GM18519 (cell line): ENCODE data around the gene DPY30.
"Not testable (repeated sequence)": the region's sequence is repeated elsewhere in the genome, so short reads cannot be mapped to it uniquely, and the experiment has no call there.

Source experiments
- ATAC-seq: cut with Tn5 transposase; IDR thresholded peaks from one replicate; pipeline ENCODE4 v1.9.1; 2021; ENCODE audit warnings: mild to moderate bottlenecking, moderate library complexity; ENCODE audit not compliant: unreplicated experiment, low FRiP score

The DPY30 gene

DNA sequence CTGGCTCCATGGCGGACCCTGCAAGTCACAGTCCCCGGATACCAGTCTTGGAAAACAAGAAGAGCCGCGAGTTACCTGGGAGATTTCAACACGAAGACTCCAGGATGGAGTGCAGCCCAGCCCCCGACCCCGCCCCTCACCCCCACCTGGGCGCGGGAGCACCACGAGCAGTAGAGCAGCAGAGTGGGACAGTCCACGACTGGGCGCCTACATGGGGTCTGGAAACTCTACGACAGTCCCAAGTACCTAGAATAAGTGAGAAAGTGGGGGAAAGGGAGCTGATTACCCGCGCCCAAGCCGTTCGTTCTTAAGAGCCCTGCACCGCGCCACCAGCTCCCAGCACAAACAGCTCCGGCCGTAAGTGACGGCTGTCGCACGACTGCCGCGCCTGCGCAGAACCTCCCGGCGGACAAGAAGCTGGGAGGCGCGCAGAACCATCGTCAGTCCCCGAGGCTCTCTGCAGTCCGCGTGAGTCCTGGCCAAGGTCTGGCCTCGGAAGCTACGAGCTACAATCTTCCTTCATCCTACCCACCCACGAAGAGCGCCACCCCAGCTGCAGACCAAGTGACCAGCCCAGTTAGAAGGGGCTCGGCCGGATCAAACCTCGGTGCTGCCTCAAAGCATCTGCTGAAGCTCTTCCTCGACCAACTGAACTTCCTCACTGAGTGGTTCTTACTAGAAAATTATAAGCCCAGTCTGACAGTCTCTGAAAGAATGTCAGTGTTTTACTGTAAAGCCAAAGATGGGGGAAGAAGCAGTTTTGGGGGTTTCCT lies at the start of gene DPY30:
TSS of gene DPY30 (minus strand) at position 359 of the 773 bp plus-strand sequence. CDS start at position 10, 349 bp downstream.
- ATAC-seq = peak; percentile 61

DNA sequence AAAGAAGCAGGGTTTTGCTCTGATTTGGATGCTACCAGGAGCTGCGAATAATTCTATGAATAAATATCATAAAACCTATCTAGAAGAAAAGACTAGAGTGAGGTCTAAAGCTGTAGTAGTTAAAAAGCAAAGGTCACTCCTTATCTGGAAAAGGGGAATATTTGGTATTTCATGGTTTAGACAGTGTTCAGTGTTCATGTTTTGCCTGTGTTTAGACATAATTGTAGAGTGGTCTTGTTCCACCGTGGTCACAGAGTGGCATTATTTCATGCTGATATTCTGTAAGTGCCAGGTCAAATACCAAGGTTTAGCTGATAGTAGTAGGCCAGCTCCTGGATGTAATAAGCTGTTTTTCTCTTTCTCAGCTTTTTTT lies 34.5 kb upstream of the DPY30 start:
- ATAC-seq = no peak

DNA sequence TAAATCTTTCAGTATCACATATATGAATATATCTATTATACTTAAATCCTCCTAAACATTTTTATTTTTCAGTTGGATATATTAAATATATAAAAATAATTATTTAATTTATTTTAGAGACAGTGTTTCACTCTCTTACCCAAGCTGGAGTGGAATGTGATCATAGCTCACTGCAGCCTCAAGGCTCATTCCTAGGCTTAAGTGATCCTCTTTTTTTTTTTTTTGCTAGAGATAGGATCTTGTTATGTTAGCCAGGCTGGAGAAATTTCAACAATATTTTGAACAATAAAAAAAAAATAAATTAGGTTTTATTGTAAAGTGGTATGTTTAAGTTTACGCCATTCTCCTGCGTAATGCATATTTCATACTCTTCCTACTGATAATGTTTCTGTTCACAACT lies 27.9 kb upstream of the DPY30 start:
- no peak for ATAC-seq

DNA sequence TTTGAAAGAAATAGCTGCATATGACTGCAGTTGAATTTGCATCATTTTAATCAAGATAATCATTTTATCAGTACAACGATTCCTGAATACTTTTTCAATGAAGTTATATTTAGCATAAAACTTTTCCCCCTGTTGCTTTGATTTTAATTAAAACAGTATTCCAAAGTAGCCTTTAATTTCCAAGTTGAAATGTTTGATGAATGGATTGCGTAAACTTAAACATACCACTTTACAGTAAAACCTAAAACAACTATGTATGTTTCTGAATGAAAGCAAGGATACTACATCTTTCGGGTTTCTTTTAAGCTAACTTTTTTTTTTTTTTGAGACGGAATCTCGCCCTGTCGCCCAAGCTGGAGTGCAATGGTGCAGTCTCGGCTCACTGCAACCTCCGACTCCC lies 25.1 kb upstream of the DPY30 start:
- ATAC-seq = no peak

DNA sequence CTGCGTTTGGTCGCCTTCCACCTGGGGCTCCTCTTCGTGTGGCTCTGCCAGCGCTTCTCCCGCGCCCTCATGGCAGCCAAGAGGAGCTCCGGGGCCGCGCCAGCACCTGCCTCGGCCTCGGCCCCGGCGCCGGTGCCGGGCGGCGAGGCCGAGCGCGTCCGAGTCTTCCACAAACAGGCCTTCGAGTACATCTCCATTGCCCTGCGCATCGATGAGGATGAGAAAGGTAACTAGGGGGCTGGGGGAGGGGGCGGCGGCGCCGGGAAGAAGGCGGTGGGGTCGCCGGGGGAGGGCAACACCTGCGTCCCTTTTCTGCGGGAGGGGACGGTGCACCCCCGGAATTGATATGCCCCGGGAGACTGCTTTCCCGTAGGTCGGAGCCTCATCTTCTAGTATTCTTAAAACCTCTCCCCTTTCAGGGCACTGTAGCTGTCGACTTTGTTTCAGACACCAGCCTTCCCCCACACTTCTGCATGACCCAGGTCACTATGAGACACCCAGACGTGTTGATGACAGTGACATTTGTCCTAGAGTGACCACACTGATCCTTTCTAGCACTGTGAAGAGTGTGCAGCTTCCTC lies 24.5 kb upstream of the DPY30 start:
- peak; percentile 12 for ATAC-seq

DNA sequence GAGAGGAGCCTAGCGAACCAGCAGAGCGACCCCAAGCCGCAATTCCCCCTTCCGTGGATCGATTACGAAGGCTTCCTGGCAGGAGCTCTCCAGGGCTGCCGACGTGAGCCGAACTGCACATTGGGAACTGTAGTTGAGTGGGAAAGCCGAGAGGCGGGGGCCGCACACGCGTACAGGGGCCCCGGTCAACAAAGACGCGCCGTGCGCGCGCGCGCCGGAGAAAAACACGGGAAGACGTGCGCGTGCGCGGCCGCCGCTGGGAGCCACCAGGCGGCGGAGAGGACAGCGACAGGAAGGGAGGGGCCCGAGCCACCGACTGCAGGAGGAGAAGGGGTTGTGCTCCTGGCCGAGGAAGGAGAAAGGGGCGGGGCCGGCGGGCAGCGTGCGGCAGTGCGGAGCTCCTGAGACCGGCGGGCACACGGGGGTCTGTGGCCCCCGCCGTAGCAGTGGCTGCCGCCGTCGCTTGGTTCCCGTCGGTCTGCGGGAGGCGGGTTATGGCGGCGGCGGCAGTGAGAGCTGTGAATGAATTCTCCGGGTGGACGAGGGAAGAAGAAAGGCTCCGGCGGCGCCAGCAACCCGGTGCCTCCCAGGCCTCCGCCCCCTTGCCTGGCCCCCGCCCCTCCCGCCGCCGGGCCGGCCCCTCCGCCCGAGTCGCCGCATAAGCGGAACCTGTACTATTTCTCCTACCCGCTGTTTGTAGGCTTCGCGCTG lies 23.9 kb upstream of the DPY30 start, which contains the start of gene SPAST:
TSS of gene SPAST (plus strand) at position 247 of the 711 bp plus-strand sequence. CDS start at position 523, 276 bp downstream.
- ATAC-seq = peak; percentile 91

DNA sequence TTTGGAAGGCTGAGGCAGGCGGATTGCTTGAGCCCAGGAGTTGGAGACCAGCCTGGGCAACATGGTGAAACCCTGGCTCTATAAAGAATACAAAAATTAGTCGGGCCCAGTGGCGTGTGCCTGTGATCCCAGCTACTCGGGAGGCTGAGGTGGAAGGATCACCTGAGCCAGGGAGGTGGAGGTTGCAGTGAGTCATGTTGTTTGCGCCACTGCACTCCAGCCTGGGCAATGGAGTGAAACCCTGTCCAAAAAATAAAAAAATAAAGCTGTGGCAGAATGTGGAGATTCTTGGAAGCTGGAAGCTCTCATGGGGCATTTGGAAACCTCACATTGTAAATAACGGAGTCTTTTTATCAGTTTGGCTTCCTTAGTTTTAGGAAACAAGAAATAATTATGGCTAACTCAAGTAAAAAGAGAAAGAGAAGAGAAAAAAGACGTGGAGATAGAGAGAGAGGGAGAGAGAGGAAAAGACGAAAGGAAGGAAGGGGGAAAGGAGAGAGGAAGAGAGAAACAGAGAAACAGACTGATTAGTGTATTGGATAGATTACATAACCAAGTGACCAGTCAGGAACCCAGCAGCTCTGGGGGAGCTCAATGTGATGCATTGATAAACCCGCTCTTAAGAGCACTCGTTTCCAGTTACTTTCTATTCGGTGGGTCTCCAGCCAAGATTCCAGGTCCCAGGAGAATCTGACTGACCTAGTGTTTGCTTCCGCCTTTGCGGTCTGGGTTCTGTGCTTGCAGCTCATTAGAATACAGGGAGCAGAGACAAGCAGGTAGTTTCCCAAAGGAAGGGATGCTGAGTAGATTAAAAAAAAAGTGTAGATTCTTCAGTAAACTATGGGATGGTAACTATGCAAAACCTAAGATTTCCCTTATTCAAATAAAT lies 22.6 kb upstream of the DPY30 start:
- ATAC-seq = no peak

DNA sequence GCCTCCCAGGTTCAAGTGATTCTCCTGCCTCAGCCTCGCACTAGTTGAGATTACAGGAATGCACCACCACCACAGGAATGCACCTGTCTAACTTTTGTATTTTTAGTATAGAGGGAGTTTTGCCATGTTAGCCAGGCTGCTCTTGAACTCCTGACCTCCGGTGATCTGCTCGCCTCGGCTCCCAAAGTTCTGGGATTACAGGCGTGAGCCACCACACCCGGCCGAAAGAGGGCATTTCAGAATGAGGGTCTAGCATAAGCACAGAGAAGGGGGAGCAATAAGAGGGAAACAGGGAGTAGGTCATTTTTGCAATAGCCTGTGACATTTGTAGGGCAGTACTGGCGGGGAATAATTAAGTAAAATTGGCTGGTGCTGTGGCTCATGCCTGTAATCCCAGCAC lies 21.8 kb upstream of the DPY30 start:
- ATAC-seq = no peak

DNA sequence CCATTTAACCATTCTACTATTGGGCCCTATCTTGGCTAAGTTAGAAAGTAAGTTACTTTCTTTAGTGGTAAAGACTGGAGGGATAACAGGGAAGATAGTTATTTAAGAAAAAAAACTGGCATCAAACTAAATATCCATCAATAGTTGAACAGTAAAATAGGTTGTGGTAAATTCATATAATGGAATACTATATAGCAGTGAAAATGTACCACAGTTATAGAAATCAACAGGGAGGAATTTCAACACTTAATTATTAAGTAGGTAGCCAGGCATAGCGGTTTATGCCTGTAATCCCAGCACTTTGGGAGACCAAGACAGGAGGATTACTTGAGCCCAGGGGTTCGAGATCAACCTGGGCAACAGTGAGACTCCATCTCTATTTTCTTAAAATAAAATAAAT lies 20.7 kb upstream of the DPY30 start:
- no peak for ATAC-seq

DNA sequence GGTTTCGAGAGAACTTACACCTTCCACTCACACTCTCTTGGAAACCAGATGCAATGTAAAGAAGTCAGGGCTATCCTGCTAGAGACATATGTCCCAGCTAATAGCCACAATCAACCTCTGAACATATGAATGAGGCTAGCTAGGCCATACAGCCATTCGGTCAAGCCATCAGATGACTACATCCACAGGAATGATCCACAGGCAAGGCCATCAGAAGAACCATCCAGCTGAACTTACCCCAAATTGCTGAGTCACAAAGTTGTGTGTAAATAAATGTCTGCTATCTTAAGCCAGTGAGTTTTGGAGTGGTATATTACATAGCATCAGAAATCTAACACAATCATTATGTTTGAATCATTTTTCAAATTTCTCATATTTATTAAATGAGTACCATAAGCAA lies 18.5 kb upstream of the DPY30 start:
- ATAC-seq = no peak

DNA sequence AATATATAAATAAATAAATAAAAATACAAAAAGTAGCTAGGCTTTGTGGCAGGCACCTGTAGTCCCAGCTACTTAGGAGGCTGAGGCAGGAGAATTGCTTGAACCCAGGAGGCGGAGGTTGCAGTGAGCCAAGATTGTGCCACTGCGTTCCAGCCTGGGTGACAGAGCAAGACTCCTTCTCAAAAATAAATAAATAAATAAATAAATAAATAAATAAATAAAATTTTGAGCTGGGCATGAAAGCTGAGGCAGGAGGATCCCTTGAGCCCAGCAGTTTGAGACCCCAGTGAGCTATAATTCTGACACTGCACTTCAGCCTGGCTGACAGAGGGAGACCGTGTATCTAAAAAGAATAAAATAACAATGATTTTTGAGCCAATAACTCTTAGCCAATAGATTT lies 15.0 kb upstream of the DPY30 start:
- not testable (repeated sequence) for ATAC-seq

DNA sequence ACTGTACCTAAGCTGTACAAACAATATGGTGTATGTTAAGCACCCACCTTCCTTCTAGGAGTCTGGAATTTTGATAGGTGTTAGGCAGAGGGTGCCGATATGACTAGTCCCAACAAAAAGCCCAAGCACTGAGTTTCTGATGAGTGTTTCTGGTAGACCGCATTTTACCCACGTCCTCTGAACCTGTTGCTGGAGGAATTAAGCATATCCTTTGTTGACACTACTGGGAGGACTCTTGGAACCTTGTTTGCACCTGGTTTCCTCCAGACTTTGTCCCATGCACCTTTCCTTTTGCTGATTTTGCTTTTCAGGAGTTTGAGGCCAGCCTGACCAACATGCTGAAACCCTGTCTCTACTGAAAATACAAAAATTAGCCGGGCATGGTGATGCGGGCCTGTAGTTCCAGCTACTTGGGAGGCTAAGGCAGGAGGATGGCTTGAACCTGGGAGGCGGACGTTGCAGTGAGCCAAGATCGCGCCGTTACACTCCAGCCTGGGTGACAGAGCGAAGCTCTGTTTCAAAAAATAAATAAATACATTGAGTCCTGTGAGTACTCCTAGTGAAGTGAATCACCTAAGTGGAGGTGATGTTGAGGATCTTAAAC lies 12.3 kb upstream of the DPY30 start:
- no peak for ATAC-seq

DNA sequence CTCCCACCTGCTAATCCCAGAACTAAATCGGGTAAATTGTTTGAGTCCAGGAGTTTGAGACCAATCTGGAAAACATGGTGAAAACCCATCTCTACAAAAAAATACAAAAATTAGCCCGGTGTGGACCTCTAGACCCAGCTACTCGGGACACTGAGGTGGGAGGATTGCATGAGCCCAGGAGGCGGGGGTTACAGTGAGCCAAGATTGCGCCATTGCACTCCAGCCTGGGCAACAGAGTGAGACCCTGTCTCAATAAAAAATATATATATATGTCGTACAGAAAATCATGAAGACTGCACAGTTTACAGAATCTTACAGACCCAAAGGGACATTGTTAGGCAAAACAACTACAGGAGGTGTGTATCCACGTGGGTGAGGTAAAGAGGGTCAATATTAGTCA lies 4.0 kb upstream of the DPY30 start:
- ATAC-seq = no peak

DNA sequence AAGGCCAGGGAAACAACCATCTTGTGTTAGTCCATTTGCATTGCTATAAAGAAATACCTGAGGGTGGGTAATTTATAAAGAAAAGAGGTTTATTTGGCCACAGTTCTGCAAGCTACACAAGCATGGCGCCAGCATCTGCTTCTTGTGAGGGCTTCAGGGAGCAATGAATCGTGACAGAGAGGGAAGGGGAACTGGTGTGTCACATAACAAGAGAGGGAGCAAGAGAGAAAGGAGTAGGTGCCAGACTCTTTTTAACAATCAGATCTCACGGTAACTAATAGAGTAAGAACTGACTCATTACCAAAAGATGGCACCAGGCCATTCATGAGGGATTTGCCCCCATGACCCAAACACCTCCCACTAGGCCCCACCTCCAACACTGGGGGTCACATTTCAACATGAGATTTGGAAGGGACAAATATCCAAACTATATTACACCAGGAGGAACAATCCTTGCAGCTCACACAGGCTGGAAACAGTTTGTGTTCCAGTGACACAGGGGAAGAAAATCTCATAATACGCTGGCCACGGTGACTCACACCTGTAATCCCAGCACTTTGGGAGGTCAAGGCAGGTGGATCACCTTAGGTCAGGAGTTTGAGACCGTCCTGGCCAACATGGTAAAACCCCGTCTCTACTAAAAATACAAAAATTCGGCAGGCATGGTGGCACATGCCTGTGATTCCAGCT lies 5.3 kb downstream of the DPY30 start:
- ATAC-seq = not testable (repeated sequence)

DNA sequence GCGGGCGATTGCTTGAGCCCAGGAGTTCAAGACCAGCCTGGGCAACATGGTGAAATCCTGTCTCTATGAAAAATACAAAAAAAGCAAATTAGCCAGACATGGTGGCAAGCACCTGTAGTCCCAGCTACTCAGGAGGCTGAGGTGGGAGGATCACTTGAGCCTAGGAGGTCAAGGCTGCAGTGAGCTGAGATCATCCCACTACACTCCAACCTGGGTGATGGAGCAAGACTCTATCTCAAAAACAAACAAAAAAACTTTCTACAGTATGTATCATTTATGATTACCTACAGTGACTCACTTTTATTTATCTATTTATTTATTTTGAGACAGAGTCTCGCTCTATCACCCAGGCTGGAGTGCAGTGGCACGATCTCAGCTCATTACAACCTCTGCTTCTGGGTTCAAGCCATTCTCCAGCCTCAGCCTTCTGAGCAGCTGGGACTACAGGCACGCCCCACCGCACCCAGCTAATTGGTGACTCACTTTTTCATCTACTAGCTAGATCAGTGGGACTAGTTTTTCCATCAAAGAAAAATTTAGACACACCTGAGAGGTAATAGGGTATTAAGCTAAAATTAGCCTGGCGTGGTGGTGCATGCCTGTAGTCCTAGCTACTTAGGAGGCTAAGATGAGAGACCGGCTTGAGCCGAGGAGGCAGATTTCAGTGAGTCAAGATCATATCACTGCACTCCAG lies 20.7 kb downstream of the DPY30 start:
- not testable (repeated sequence) for ATAC-seq

DNA sequence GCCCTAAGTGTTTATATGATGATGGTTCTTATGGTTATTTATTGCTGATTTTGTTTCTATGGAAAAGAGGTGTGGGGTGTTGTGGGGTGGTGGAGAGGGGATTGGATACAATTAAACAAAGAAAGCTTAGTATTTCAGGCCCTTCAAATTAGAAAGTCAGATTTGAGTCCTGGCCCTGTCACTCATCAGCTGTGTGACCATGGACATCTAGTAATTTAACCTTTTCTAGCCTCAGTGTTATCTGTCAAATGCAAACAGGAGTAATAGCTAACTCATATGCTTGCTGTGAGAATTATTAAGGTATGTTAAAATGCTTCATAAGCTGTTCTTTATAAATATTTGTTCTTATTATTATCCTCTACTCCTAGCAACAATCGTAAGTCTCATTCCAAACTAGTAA lies 26.7 kb downstream of the DPY30 start:
- ATAC-seq = no peak

DNA sequence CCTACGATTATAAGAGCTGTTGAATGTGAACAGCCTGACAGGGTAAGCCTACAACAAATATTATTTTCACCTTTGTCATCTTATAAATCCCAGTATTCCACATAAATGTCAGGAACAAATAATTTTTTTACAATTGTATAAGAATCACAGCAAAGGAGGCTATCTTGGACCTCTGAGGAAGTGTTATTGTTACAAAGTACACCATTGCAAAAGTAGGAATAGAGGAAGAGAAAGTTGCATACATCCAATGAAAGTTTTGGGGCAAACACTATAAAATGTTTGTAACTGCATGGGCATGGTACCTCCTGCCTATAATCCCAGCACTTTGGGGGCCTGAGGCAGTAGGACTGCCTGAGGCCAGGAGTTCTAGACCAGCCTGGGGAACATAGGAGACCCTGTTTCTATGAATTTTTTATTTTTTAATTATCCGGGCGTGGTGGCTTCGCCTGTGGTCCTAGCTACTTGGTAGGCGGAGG lies 28.1 kb downstream of the DPY30 start:
- ATAC-seq = no peak

DNA sequence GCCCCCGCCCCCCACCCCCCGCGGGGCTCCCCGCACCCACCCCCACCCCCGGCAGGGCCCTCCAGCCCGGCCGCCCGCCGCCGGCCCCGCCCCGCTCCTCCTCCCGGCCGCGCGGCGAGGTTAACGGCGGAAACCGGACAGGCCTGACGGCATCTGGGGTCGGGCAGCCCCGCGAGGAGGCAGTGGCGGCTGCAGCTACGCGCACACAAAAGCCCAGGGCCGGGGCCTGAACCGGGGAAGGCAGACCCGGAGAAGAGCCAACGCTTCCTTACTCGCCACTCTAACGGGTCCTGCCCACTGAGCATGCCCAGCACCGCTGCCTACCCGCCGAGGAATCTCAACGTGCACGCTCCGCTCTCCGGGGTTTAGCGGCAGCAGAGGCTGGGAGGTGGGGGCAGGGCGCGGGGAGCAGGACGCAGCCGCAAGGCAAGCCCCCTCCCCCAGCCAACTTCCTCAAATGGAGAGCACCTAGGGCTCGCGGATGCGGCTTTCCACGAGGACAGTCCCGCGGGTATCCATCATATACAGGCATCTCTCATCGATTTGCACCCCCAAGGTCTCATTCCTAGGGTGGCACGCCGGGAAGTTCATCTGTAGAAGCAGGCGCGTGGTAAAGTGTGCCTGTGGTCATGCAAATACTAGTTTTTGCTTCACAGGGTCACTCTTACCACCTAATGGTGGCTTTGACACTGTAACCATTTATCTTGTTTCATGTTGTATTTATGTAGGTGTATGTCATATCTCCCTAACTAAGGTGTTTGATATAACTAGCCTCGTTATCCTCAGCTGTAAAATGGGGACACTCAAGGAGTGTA lies 28.7 kb downstream of the DPY30 start, which contains the start of gene MEMO1:
TSS of gene MEMO1 (minus strand) at position 339 of the 815 bp plus-strand sequence. CDS start 761 bp downstream, outside the sequence.
- ATAC-seq = peak; percentile 55
